ENCODE results near the gene RFX2.
"Not testable (repeated sequence)": the region's sequence is repeated elsewhere in the genome, so short reads cannot be mapped to it uniquely, and the experiment has no call there.

RFX2 gene

GRCh38 chr19:5990289-5990797 is 120.0 kb downstream of the RFX2 start:
- DNase-seq (ENCODE audit: low read depth in 2 of 2), result no peak

- no peak for DNase-seq (ENCODE audit: low read depth in 2 of 2)
Observed at GRCh38 chr19:5989388-5990074, 120.8 kb downstream of the RFX2 start.

- no peak for DNase-seq (ENCODE audit: low read depth in 2 of 2)
Observed at GRCh38 chr19:5988517-5989387, 121.5 kb downstream of the RFX2 start.

- peak; percentile 52 to 56 for DNase-seq (ENCODE audit: low read depth in 2 of 2)
Observed at GRCh38 chr19:5987077-5987818, 123.1 kb downstream of the RFX2 start.

- DNase-seq (ENCODE audit: low read depth in 2 of 2), result not testable (repeated sequence)
Observed at GRCh38 chr19:5985837-5986236, 124.5 kb downstream of the RFX2 start.

GRCh38 chr19:5985098-5985783 is 125.1 kb downstream of the RFX2 start:
- DNase-seq (ENCODE audit: low read depth in 2 of 2), result no peak

- DNase-seq (ENCODE audit: low read depth in 2 of 2), result no peak
Observed at GRCh38 chr19:5984600-5984999, 125.7 kb downstream of the RFX2 start.

- DNase-seq (ENCODE audit: low read depth in 2 of 2), result no peak
Observed at GRCh38 chr19:5983367-5983955, 126.8 kb downstream of the RFX2 start.

GRCh38 chr19:5978606-5979552 is 131.4 kb downstream of the RFX2 start:
- no peak for DNase-seq (ENCODE audit: low read depth in 2 of 2)

GRCh38 chr19:5977785-5978605 is 132.3 kb downstream of the RFX2 start, which contains the start of gene RANBP3:
TSS of gene RANBP3 (minus strand) at chr19:5978140. CDS start at chr19:5978082, 58 bp downstream.
- peak; percentile 96 to 97 for DNase-seq (ENCODE audit: low read depth in 2 of 2)

- no peak for DNase-seq (ENCODE audit: low read depth in 2 of 2)
Observed at GRCh38 chr19:5977222-5977784, 133.0 kb downstream of the RFX2 start.

GRCh38 chr19:5976768-5977167 is 133.5 kb downstream of the RFX2 start:
- DNase-seq (ENCODE audit: low read depth in 2 of 2), result no peak

GRCh38 chr19:5975388-5975728 is 134.9 kb downstream of the RFX2 start:
- no peak for DNase-seq (ENCODE audit: low read depth in 2 of 2)

- DNase-seq (ENCODE audit: low read depth in 2 of 2), result peak in 1 of 2 donors; percentile 13
Observed at GRCh38 chr19:5974721-5975387, 135.4 kb downstream of the RFX2 start.

GRCh38 chr19:5973867-5974635 is 136.2 kb downstream of the RFX2 start:
- DNase-seq (ENCODE audit: low read depth in 2 of 2), result no peak

GRCh38 chr19:5973376-5973775 is 136.9 kb downstream of the RFX2 start:
- DNase-seq (ENCODE audit: low read depth in 2 of 2), result no peak

- DNase-seq (ENCODE audit: low read depth in 2 of 2), result no peak
Observed at GRCh38 chr19:5972355-5972731, 138.0 kb downstream of the RFX2 start.
